Endothelial cell of umbilical vein (primary cell): ENCODE results near the gene AP2A2. TPM values are rescaled to one million over a fixed set of nuclear protein-coding genes. Genes with fewer than 3 reads are reported as not detected.

Experiments
- BruUV-seq: library from RNA; stranded (reverse); fragments of 400-500 nt; replicated peaks from 2 replicates; lab custom pipeline; 2021; lab: Mats Ljungman, UMichigan
- CTCF ChIA-PET: fragments of 300-600, 350-600 bp; sonication (Branson Sonifier 250); formaldehyde crosslinking; loops from one replicate; lab custom pipeline; 2021; ENCODE audit warnings: antibody characterized with exemption, inconsistent platforms; lab: Charles Lee
- POLR2A ChIA-PET: fragments of 300-600, 350-600 bp; sonication (Branson Sonifier 250); formaldehyde crosslinking; loops from one replicate; lab custom pipeline; 2021; ENCODE audit warnings: antibody characterized with exemption, inconsistent platforms; lab: Charles Lee
- DNase-seq: peaks from one replicate; pipeline ENCODE4 v3.0.0-alpha.2; 2011; ENCODE audit warnings: low read depth, low spot score
- FAIRE-seq: peaks from 2 replicates; lab custom pipeline; 2011; peaks lifted over from hg19 to GRCh38; lab: Jason Lieb, UNC
- H2AFZ ChIP-seq: 2 replicates; pipeline ENCODE4 v1.6.0; 2012; ENCODE audit warnings: low read depth, low read length, control low read depth, inconsistent platforms
- H3K27ac ChIP-seq: 2 replicates; pipeline ENCODE4 v1.5.1; 2011; ENCODE audit warnings: low read depth, mild to moderate bottlenecking, control low read depth, low read length, moderate library complexity; ENCODE audit not compliant: insufficient read depth
- H3K27me3 ChIP-seq, 2 experiments: 2 replicates each; pipeline versions ENCODE4 v1.6.0 to v1.6.1; 2011; ENCODE audit warnings: low read length in 2 of 2, mixed read lengths in 1 of 2; ENCODE audit not compliant: control insufficient read depth in 2 of 2, insufficient read depth in 2 of 2
- H3K36me3 ChIP-seq, 2 experiments: 2 replicates in 1 of 2; 3 replicates in 1 of 2; pipeline ENCODE4 v1.5.1; 2011; ENCODE audit warnings: low read length in 2 of 2, mild to moderate bottlenecking in 1 of 2, moderate library complexity in 1 of 2; ENCODE audit not compliant: control insufficient read depth in 2 of 2, insufficient read depth in 2 of 2; ENCODE audit errors: extremely low read depth in 1 of 2
- H3K4me1 ChIP-seq: 3 replicates; pipeline ENCODE4 v1.5.1; 2011; ENCODE audit warnings: mild to moderate bottlenecking, low read length; ENCODE audit not compliant: control insufficient read depth, insufficient read depth; ENCODE audit errors: extremely low read depth
- H3K4me2 ChIP-seq: 2 replicates; pipeline ENCODE4 v1.6.1; 2011; ENCODE audit warnings: low read length, control low read depth, mixed read lengths; ENCODE audit not compliant: insufficient read depth
- H3K4me3 ChIP-seq, 3 experiments: fragments of 200-600 bp in 1 of 3; sonication (generic), shearing (Covaris generic) in 1 of 3; replicated peaks in 1 of 3; 2 replicates each; pipeline ENCODE4 v1.5.1; 2011 to 2016; ENCODE audit warnings: control low read depth in 3 of 3, low read length in 3 of 3, mild to moderate bottlenecking in 2 of 3, inconsistent platforms in 1 of 3, low read depth in 1 of 3, moderate library complexity in 1 of 3; ENCODE audit not compliant: insufficient read depth in 1 of 3
- H3K79me2 ChIP-seq: 2 replicates; pipeline ENCODE4 v1.6.0; 2012; ENCODE audit warnings: low read length, inconsistent platforms; ENCODE audit not compliant: control insufficient read depth, insufficient read depth
- H3K9ac ChIP-seq: replicated peaks from 2 replicates; pipeline ENCODE3; 2011; ENCODE audit warnings: low read length, control low read depth; ENCODE audit not compliant: insufficient read depth; ENCODE audit errors: extremely low read depth
- H3K9me1 ChIP-seq: replicated peaks from 3 replicates; pipeline ENCODE4 v1.6.0; 2011; ENCODE audit warnings: mild to moderate bottlenecking, low read length; ENCODE audit not compliant: control insufficient read depth, insufficient read depth; ENCODE audit errors: extremely low read depth
- H3K9me3 ChIP-seq: replicated peaks from 2 replicates; pipeline ENCODE4 v1.5.1; 2012; ENCODE audit warnings: low read length, inconsistent platforms; ENCODE audit not compliant: control insufficient read depth, insufficient read depth
- H4K20me1 ChIP-seq: replicated peaks from 2 replicates; pipeline ENCODE3; 2011; ENCODE audit warnings: mild to moderate bottlenecking, low read length; ENCODE audit not compliant: control insufficient read depth, insufficient read depth; ENCODE audit errors: extremely low read depth
- CTCF ChIP-seq, 2 donors: IDR thresholded peaks; 1 replicate in 1 of 2; 2 replicates in 1 of 2; pipeline ENCODE4 v1.5.1; 2011; ENCODE audit warnings: low read length in 2 of 2, mild to moderate bottlenecking in 2 of 2, moderate library complexity in 2 of 2, control low read depth in 1 of 2, inconsistent platforms in 1 of 2, low read depth in 1 of 2; ENCODE audit not compliant: insufficient read depth in 1 of 2; ENCODE audit errors: extremely low read depth in 1 of 2
- EZH2 ChIP-seq: IDR thresholded peaks from 2 replicates; pipeline ENCODE4 v1.6.1; 2012; ENCODE audit warnings: borderline replicate concordance, low read depth, mild to moderate bottlenecking, moderate library complexity, low read length, inconsistent platforms; ENCODE audit not compliant: severe bottlenecking
- FOS ChIP-seq: IDR thresholded peaks from 2 replicates; pipeline ENCODE4 v1.6.1; 2011; ENCODE audit warnings: mild to moderate bottlenecking, low read length, moderate library complexity, borderline replicate concordance; ENCODE audit not compliant: insufficient read depth
- GATA2 ChIP-seq: IDR thresholded peaks from 2 replicates; pipeline ENCODE4 v1.7.0; 2011; ENCODE audit warnings: low read depth, mild to moderate bottlenecking, moderate library complexity, mixed read lengths, low read length; ENCODE audit not compliant: insufficient read length, insufficient read depth
- JUN ChIP-seq: IDR thresholded peaks from 2 replicates; pipeline ENCODE4 v1.6.1; 2011; ENCODE audit warnings: borderline replicate concordance, low read depth; ENCODE audit not compliant: insufficient read length, insufficient read depth
- MAX ChIP-seq: IDR thresholded peaks from 2 replicates; pipeline ENCODE4 v1.6.1; 2011; ENCODE audit not compliant: insufficient read depth, insufficient read length
- MYC ChIP-seq: IDR thresholded peaks from one replicate; pipeline ENCODE4 v1.6.1; 2011; ENCODE audit warnings: mild to moderate bottlenecking, low read depth, low read length
- POLR2A ChIP-seq: IDR thresholded peaks from 2 replicates; pipeline ENCODE4 v1.6.1; 2012; ENCODE audit warnings: low read depth, mild to moderate bottlenecking, control low read depth, low read length
- POLR2AphosphoS5 ChIP-seq: IDR thresholded peaks from 2 replicates; pipeline ENCODE4 v1.6.1; 2012; ENCODE audit warnings: low read depth, mild to moderate bottlenecking, control low read depth, low read length, moderate library complexity; ENCODE audit not compliant: insufficient read depth
- dilution Hi-C: fragments of 300-500 bp; cut with MboI; formaldehyde crosslinking; loops from one replicate; pipeline ENCODE4 v1.15.0; 2019; ENCODE audit warnings: low sequenced_read_pairs; ENCODE audit not compliant: extremely low pct_ligation_motif_present
- intact Hi-C: fragments of 100-400 bp; cut with micrococcal nuclease; formaldehyde crosslinking; loops from one replicate; pipeline ENCODE4 v1.10.0; 2022
- polyA plus RNA-seq, 4 experiments: library from polyadenylated mRNA; depleted of rRNA in 3 of 4; stranded (reverse) in 3 of 4; unstranded in 1 of 4; fragments of >200 nt; gene quantifications; 2 replicates each; pipeline versions ENCODE4 v1.2.1 to v1.2.3, GENCODE V29; 2011 to 2012; ENCODE audit warnings: missing spikeins in 1 of 4
- total RNA-seq: library from RNA; stranded (reverse); gene quantifications from 2 replicates; pipeline ENCODE4 v1.2.3, GENCODE V29; 2021

AP2A2 gene
- total and polyA plus RNA-seq, 2 donors (not counting 3 experiments of a cell fraction or from before 2014, with no cell fraction given), result 89.5 to 92.6 TPM

GRCh38 chr11:995752-996420 lies 70.2 kb downstream of the AP2A2 start:
- H3K9ac ChIP-seq, result no peak overlapping the region
- FAIRE-seq (no peak), DNase-seq (no peak)
- no peak overlapping the region for H2AFZ ChIP-seq
- TF ChIP-seq FOS (no peak), CTCF (IDR thresholded peaks at IDR 0.05; ENCODE audit: extremely low read depth in 1 of 2, insufficient read depth in 1 of 2, low read depth in 1 of 2, low read length in 2 of 2) (no peak), MYC (no peak), EZH2 (no peak), MAX (no peak), GATA2 (no peak), JUN (no peak), POLR2AphosphoS5 (no peak), POLR2A (no peak)
- intact Hi-C loops (no loop called here), dilution Hi-C loops (no loop called here)
- H3K27me3 ChIP-seq, result no peaks in the 10 kb centered on the region
- no peak overlapping the region for H3K27ac ChIP-seq
- H3K9me3 ChIP-seq, result no peaks in the 10 kb centered on the region
- POLR2A ChIA-PET, result no interaction called here
- H3K79me2 ChIP-seq, result peaks cover 4% of the 10 kb centered on the region
- CTCF ChIA-PET, result interaction anchor here (0.7 to 1.2 kb wide), 4 partner anchors 15 to 103 kb away, joined by 3 read pairs; no protein-coding TSS in a partner anchor
- H3K4me2 ChIP-seq, result no peak overlapping the region
- peaks cover 9 to 52% of the 10 kb centered on the region in 2 experiments for H3K36me3 ChIP-seq
- no peaks in the 10 kb centered on the region for H4K20me1 ChIP-seq
- no TSS peak for BruUV-seq
- no peaks in the 10 kb centered on the region for H3K4me1 ChIP-seq
- no peak overlapping the region for H3K4me3 ChIP-seq
- no peaks in the 10 kb centered on the region for H3K9me1 ChIP-seq
